OCI-LY3 (cell line): Measurements from ENCODE around the gene PPFIA2.

Experiments
- EZH2phosphoT487 ChIP-seq: fragments of 200-600 bp; shearing (Covaris generic); IDR thresholded peaks from 2 replicates; pipeline ENCODE4 v1.6.1; 2018; ENCODE audit warnings: antibody characterized with exemption, mixed run types, low read depth
- TF ChIP-seq, protein P1 (sequence below): fragments of 200-600, 300-600 bp; sonication (generic); IDR thresholded peaks from 2 replicates; pipeline ENCODE4 v1.5.1; 2014; ENCODE audit warnings: antibody characterized with exemption, low read length, low read depth

- TF ChIP-seq, protein P1, sequence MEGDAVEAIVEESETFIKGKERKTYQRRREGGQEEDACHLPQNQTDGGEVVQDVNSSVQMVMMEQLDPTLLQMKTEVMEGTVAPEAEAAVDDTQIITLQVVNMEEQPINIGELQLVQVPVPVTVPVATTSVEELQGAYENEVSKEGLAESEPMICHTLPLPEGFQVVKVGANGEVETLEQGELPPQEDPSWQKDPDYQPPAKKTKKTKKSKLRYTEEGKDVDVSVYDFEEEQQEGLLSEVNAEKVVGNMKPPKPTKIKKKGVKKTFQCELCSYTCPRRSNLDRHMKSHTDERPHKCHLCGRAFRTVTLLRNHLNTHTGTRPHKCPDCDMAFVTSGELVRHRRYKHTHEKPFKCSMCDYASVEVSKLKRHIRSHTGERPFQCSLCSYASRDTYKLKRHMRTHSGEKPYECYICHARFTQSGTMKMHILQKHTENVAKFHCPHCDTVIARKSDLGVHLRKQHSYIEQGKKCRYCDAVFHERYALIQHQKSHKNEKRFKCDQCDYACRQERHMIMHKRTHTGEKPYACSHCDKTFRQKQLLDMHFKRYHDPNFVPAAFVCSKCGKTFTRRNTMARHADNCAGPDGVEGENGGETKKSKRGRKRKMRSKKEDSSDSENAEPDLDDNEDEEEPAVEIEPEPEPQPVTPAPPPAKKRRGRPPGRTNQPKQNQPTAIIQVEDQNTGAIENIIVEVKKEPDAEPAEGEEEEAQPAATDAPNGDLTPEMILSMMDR = peak; percentile 86
- TF ChIP-seq EZH2phosphoT487 = no peak
Measured at GRCh38 chr12:81257947-81258551, 501.1 kb downstream of the PPFIA2 start.
